RCC 7860 (cell line): ENCODE measurements around the gene ZNF174.

ENCODE experiments used
- DNase-seq: peaks from one replicate; pipeline ENCODE4 v3.0.0-alpha.2; 2015; ENCODE audit warnings: low spot score
- FAIRE-seq: peaks from 2 replicates; lab custom pipeline; 2012; peaks lifted over from hg19 to GRCh38; lab: Jason Lieb, UNC

Gene ZNF174

GRCh38 chr16:3443108-3444031 lies 42.4 kb downstream of the ZNF174 start, which contains the start of the genes NAA60 and ZNF597:
NAA60 (plus strand) TSS chr16:3443680; CDS start chr16:3476228, 32,548 bp downstream.
ZNF597 (minus strand) TSS chr16:3443504; CDS start chr16:3443153, 351 bp downstream.
- FAIRE-seq, result peak; percentile 73
- peak; percentile 86 for DNase-seq

GRCh38 chr16:3444032-3444388 lies 43.0 kb downstream of the ZNF174 start:
- FAIRE-seq (peak; percentile 42), DNase-seq (peak; percentile 57)

- DNase-seq, result no peak
- FAIRE-seq, result no peak
Observed at GRCh38 chr16:3454093-3454492, 53.1 kb downstream of the ZNF174 start.

GRCh38 chr16:3454631-3455147 lies 53.7 kb downstream of the ZNF174 start:
- DNase-seq (no peak), FAIRE-seq (no peak)

GRCh38 chr16:3457434-3458252 lies 56.6 kb downstream of the ZNF174 start:
- FAIRE-seq (no peak), DNase-seq (peak; percentile 61)

- no peak for DNase-seq
- no peak for FAIRE-seq
Observed at GRCh38 chr16:3458278-3458851, 57.4 kb downstream of the ZNF174 start.

- FAIRE-seq (peak; percentile 84), DNase-seq (peak; percentile 65)
Observed at GRCh38 chr16:3458852-3459361, 57.9 kb downstream of the ZNF174 start.
